Gastroesophageal sphincter (tissue), 3 donors: Measurements from ENCODE around the gene DCAF8.

Source experiments
- CTCF ChIP-seq, 4 experiments: fragments of 200-600 bp in 2 of 4; fragments of 450-650 bp in 2 of 4; sonication (generic) in 1 of 4; IDR thresholded peaks; one replicate each; pipeline ENCODE4 v1.5.1; 2017 to 2019; ENCODE audit warnings: antibody characterized with exemption in 4 of 4, mild to moderate bottlenecking in 2 of 4, moderate library complexity in 2 of 4
- EP300 ChIP-seq: sonication (generic); formaldehyde crosslinking; IDR thresholded peaks from one replicate; pipeline ENCODE4 v1.6.1; 2017; ENCODE audit warnings: antibody characterized with exemption, mild to moderate bottlenecking
- POLR2A ChIP-seq, 2 donors: fragments of 450-650 bp; IDR thresholded peaks; one replicate each; pipeline ENCODE4 v1.6.1; 2017; ENCODE audit warnings: antibody characterized with exemption in 2 of 2, mild to moderate bottlenecking in 2 of 2, moderate library complexity in 1 of 2

DNA sequence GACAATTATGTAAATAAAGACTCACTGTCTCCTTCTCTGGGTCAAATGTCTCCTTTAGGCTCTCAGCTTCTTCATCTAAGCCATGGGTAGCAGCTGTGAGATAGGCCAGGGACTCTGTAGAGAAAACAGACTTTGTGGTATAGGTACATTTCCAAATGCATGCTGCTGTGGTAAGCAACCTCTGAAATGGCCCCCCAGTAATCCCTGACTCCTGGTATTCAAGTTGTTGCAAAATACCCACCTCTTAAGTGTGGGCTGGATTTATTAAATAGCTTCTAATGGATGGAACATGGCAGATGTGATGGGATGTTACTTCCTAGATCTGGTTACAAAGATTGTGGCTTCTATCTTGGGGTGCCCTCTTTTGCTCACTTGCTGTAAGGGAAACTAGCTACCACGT, 33.7 kb upstream of the DCAF8 start:
- no peak for TF ChIP-seq CTCF (IDR thresholded peaks at IDR 0.05)
- TF ChIP-seq EP300, result no peak
- no peak for TF ChIP-seq POLR2A (IDR thresholded peaks at IDR 0.05)
